Measurements from ENCODE around the gene HK3.

GRCh38 chr5:176899296-176899891 is at the start of gene HK3:
- no peak for TF ChIP-seq CTCF (IDR thresholded peaks at IDR 0.05)
- TF ChIP-seq POLR2A (IDR thresholded peaks at IDR 0.05) = no peak

Data from body of pancreas (tissue), 4 donors.